OCI-M1 (cell line): ENCODE data around the gene PDZD7.
A peak's percentile ranks its signal among the peaks of the same experiment; 100 is the strongest.

Source experiments
- DNase-seq: peaks from one replicate; lab custom pipeline; 2025; lab: John Stamatoyannopoulos, UW

PDZD7 gene

GRCh38 chr10:101061624-101062231 lies 30.8 kb upstream of the PDZD7 start, which contains the start of gene KAZALD1:
Gene KAZALD1, plus strand, starts transcription at chr10:101061989. Its CDS starts 604 bp downstream, at chr10:101062593.
- peak; percentile 88 for DNase-seq

- DNase-seq: peak; percentile 99
These were observed 30.2 kb upstream of the PDZD7 start for GRCh38 chr10:101060951-101061623.

DNA sequence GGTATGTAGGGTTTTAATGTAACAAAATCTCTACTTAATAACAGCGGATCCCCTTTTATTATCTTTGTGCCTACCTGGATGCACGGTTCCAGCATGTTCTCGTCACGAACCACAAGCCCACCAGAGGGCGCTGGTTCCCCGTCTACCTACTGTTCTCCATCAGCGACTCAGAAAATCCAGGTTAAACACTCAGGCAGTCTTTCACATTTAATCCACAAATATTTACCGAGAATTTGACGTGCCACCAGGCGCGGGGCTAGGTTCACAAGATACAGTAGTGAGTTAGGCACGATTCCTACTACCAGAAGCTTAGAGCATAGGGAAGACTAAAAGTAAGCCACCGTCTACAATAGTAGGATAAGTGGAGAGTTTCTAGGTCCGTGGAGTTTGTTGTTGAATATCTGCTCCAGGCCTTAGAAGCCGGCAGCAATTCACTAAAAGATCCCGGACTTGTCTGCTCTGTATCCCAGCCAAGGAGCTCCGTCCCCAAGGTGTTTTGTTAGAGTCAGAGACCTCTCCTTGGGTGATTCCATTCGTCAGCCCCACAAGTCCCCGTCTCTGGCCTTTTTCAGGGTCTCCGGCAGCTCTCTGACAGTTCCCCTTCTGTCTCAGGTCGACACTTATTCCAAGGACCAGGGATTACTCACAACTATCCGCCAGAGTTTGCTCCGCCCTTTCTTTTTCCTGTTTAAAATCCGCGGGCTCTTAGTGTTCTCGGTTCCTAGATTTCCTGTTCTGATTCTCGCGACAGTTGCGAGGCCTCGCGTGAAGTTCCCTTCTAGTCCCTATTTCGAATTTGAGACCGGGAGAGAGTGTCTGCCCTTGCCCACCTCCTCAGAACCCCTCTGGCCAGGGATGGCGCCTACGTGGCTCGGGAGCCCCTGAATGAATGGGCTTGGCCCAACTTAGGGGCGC lies 29.4 kb upstream of the PDZD7 start:
- DNase-seq: peak; percentile 99

GRCh38 chr10:101056365-101057151 lies 25.6 kb upstream of the PDZD7 start:
- DNase-seq: no peak

DNA sequence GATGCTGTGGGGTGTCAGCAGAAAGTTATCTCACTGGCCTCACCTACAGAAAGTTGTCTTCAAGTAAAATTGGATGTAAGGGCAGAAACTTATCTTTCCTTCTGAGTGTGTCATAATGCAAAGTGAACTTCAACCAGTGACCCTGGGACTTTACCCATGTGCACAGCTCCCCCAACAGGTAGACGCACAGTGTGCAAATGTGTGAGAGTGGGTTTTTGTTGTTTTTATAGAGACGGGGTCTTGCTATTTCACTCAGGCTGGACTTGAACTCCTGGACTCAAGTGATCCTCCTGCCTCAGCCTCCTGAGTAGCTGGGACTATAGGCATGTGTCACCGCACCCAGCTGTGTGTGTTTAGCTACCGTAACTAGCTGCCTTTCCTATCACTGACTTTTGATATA lies 24.5 kb upstream of the PDZD7 start:
- DNase-seq: no peak

- no peak for DNase-seq
These were observed 23.9 kb upstream of the PDZD7 start for GRCh38 chr10:101054876-101055275.

DNA sequence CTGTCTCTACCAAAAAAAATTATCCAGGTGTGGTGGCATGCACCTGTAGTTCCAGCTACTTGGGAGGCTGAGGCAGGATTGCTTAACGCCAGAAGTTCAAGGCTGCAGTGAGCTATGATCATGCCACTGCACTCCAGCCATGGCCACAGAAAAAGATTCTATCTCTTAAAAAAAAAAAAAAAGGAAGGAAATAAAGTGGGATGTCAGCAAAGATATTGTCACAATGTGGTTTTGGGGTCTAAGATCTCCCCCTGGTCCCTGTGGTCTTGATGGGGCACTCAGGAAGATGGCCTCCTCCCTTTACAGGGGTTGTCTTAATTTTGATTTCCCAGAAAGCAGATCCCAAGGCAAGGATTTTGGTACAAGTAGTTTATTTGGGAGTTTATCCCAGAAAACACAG lies 23.4 kb upstream of the PDZD7 start:
- no peak for DNase-seq

GRCh38 chr10:101053516-101053915 lies 22.6 kb upstream of the PDZD7 start:
- no peak for DNase-seq

GRCh38 chr10:101052285-101052684 lies 21.4 kb upstream of the PDZD7 start:
- no peak for DNase-seq

GRCh38 chr10:101050208-101051069 lies 19.5 kb upstream of the PDZD7 start:
- DNase-seq: peak; percentile 85

DNA sequence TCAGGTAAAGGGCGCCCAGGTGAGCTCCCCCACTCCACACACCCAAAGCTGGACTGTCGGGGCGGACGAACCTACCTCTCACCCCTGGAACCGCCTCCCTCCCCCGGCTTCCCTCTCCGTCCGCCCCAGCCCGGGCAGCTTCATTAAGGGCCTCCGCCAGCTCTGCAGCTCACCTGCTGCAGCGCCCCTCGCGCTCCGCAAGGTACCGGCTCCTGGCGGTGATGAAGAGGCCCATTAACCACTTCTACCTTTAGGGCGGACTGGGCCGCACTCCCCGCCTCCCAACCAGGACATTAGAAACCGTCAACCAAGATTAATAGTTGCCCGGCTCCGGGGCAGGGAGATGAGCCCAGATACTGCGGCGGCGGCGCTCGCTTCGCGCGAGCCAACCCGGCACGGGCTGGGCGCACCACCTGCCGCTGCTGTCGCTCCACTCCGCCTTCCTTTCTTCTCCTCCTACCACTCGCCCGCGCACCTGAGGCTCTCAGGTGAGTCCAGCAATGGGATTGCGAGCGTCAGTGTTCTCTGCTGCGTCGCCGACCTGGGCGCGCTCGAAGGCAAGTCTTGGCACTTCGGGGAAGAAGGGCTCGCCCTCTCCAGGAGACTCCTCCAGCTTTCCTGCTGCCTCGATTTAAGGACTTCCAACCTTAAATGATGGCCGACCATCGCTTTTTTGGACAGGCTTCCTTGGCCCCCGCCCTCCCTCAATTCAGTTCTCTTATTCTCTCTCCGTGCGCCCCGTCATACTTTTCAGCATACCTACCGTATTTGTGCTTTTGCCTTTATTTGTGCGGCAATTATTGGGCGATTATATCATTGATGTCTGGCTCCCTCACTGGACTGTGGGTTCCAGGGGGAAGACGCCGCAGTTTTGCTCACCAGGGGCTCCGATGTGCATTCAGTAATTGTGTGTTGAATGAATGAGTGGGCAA lies 17.3 kb upstream of the PDZD7 start:
- DNase-seq: no peak

DNA sequence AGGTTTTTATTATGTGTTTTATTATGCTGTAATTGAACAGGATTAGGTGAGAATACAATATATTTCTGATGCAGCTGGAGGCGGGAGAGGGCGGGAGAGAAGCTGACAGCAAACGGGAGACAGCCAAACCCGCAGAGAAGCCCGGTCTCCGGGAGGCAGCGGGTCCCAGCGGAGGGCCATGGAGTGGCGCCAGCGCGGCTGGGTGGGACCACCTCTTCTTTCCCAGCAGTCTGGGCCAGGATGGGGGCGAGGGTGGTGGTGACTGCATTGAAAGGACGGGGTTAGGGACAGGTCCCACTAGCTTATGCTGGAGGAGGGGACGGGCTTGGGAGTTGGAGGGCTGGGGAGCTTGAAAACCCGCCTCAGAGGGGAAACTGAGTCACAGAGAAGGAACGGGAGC lies 16.3 kb upstream of the PDZD7 start:
- DNase-seq: no peak

GRCh38 chr10:101046332-101047238 lies 15.7 kb upstream of the PDZD7 start:
- DNase-seq: no peak

GRCh38 chr10:101044117-101044516 lies 13.2 kb upstream of the PDZD7 start:
- no peak for DNase-seq

- DNase-seq: peak; percentile 56
These were observed 12.4 kb upstream of the PDZD7 start for GRCh38 chr10:101043363-101043707.

- peak; percentile 99 for DNase-seq
These were observed 11.9 kb upstream of the PDZD7 start for GRCh38 chr10:101042667-101043362.

DNA sequence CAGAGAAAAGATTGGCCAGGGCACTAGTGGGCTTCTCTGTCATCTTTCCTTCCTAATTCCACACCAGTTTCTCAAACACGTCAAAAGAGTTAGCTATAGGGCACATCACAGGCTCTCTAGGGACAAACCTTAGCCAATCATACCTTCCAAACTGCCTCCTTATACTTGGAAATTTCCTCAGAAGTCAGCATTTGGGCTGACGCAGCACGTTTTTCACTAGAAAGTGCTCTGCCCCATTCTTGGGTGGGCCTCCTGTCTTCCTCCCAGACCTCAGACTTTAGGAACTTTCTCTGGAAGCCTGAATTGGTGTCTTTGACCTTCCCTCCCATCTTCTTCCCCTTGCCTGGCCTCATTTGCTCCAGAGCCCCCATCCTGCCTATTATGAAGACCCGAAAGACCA lies 11.2 kb upstream of the PDZD7 start:
- no peak for DNase-seq

- DNase-seq: peak; percentile 90
These were observed 10.4 kb upstream of the PDZD7 start for GRCh38 chr10:101041252-101041761.
